Measurements from ENCODE around the gene PNPLA3.

Gene PNPLA3

GRCh38 chr22:43995057-43995685, 71.6 kb downstream of the PNPLA3 start:
- DNase-seq = no peak

GRCh38 chr22:43995798-43996169, 72.2 kb downstream of the PNPLA3 start:
- no peak for DNase-seq

GRCh38 chr22:43996170-43996980, 72.8 kb downstream of the PNPLA3 start:
- peak; percentile 45 for DNase-seq

GRCh38 chr22:43996981-43997265, 73.3 kb downstream of the PNPLA3 start:
- DNase-seq = no peak
